ENCODE results near the gene FANK1.

GRCh38 chr10:125955766-125956165 is 59.4 kb downstream of the FANK1 start:
- TF ChIP-seq POLR2A (IDR thresholded peaks at IDR 0.05) = no peak
- no peak for TF ChIP-seq CTCF (IDR thresholded peaks at IDR 0.05)
